Transverse colon (tissue), 4 donors: ENCODE results near the gene DPYSL5. TPM values are rescaled to one million over a fixed set of nuclear protein-coding genes. Genes with fewer than 3 reads are reported as not detected.

Source experiments
- DNase-seq: peaks from one replicate; pipeline ENCODE4 v3.0.0-alpha.2; 2019
- H3K27ac ChIP-seq, 4 donors: fragments of 200-600 bp; sonication (generic); 2 replicates each; pipeline ENCODE4 v1.5.1; 2016 to 2018; ENCODE audit warnings: inconsistent platforms in 4 of 4
- H3K27me3 ChIP-seq: fragments of 200-600 bp; sonication (generic); 2 replicates; pipeline ENCODE4 v1.5.1; 2017; ENCODE audit warnings: inconsistent platforms
- H3K36me3 ChIP-seq, 4 donors: fragments of 200-600 bp; sonication (generic); 2 replicates each; pipeline ENCODE4 v1.5.1; 2017 to 2019; ENCODE audit warnings: inconsistent platforms in 4 of 4
- H3K4me1 ChIP-seq, 4 donors: fragments of 200-600 bp; sonication (generic); 2 replicates each; pipeline ENCODE4 v1.5.1; 2017 to 2020; ENCODE audit warnings: inconsistent platforms in 4 of 4
- H3K4me3 ChIP-seq, 4 donors: fragments of 200-600 bp; sonication (generic); 1 replicate in 1 of 4; 2 replicates in 3 of 4; pipeline versions ENCODE4 v1.5.1 to v1.6.1; 2017 to 2019; ENCODE audit warnings: inconsistent platforms in 4 of 4
- H3K9me3 ChIP-seq, 2 donors: fragments of 200-600 bp; sonication (generic); 2 replicates each; pipeline ENCODE4 v1.5.1; 2017 to 2019; ENCODE audit warnings: inconsistent platforms in 2 of 2
- CTCF ChIP-seq, 5 experiments: fragments of 200-600 bp in 3 of 5; fragments of 450-650 bp in 2 of 5; sonication (generic) in 3 of 5; IDR thresholded peaks; 1 replicate in 2 of 5; 2 replicates in 3 of 5; pipeline ENCODE4 v1.5.1; 2016 to 2017; ENCODE audit warnings: antibody characterized with exemption in 5 of 5, inconsistent platforms in 3 of 5, mild to moderate bottlenecking in 2 of 5, moderate library complexity in 1 of 5
- EP300 ChIP-seq: sonication (generic); formaldehyde crosslinking; IDR thresholded peaks from one replicate; pipeline ENCODE4 v1.6.1; 2017; ENCODE audit warnings: antibody characterized with exemption, low read depth
- POLR2A ChIP-seq: fragments of 450-650 bp; IDR thresholded peaks from one replicate; pipeline ENCODE4 v1.6.1; 2016; ENCODE audit warnings: antibody characterized with exemption, mild to moderate bottlenecking, moderate library complexity
- POLR2AphosphoS5 ChIP-seq, 3 donors: sonication (generic); formaldehyde crosslinking; IDR thresholded peaks; one replicate each; pipeline ENCODE4 v1.6.1; 2016; ENCODE audit warnings: antibody characterized with exemption in 3 of 3
- WGBS, 2 donors: methylation state at CpG; one replicate each; pipeline ENCODE4 v1.1.5; 2018; ENCODE audit warnings: low coverage in 1 of 2; 5-methylcytosine and 5-hydroxymethylcytosine counted together
- in situ Hi-C, 4 donors: fragments of 200-750 bp; cut with MboI; loops; one replicate each; pipeline versions ENCODE4 v1.15.0 to v1.15.1; 2017; ENCODE audit warnings: low sequenced_read_pairs in 3 of 4, low pct_ligation_motif_present in 1 of 4, low pct_unique_long_range_greater_than_20kb in 1 of 4
- intact Hi-C: fragments of 100-400 bp; cut with DNase I; formaldehyde crosslinking; loops from one replicate; pipeline ENCODE4 v1.15.1; 2023; ENCODE audit warnings: low total_unique reads
- total RNA-seq, 4 donors: library from RNA; depleted of rRNA; stranded (reverse); fragments of >200 nt; gene quantifications; one replicate each; pipeline ENCODE4 v1.1.0, GENCODE V29; 2016

DPYSL5 gene
- total RNA-seq, 4 donors from 2014 or later, result 0.32 TPM; not detected in 3

GRCh38 chr2:26873286-26873983 lies 25.5 kb downstream of the DPYSL5 start:
- H3K27me3 ChIP-seq, result peaks cover 27% of the 10 kb centered on the region
- H3K4me3 ChIP-seq, result no peak overlapping the region
- no peaks in the 10 kb centered on the region for H3K36me3 ChIP-seq
- in situ Hi-C loops (no loop called here), intact Hi-C loops (no loop called here)
- DNase-seq, result no peak
- WGBS, 2 donors, result 56 to 65% methylated on average over 5 to 6 of the region's 6 CpGs
- TF ChIP-seq CTCF (IDR thresholded peaks at IDR 0.05) (no peak), EP300 (no peak), POLR2AphosphoS5 (IDR thresholded peaks at IDR 0.05) (no peak), POLR2A (no peak)
- no peak overlapping the region for H3K27ac ChIP-seq
- no peaks in the 10 kb centered on the region for H3K9me3 ChIP-seq
- no peaks in the 10 kb centered on the region for H3K4me1 ChIP-seq

GRCh38 chr2:26874514-26874913 lies 26.6 kb downstream of the DPYSL5 start:
- no peak for TF ChIP-seq CTCF (IDR thresholded peaks at IDR 0.05)
- no peak for TF ChIP-seq EP300
- no peak for TF ChIP-seq POLR2A
- TF ChIP-seq POLR2AphosphoS5 (IDR thresholded peaks at IDR 0.05), result no peak
- no peak for DNase-seq
- Histone ChIP-seq H3K27me3 (peaks cover 18% of the 10 kb centered on the region), H3K9me3 (no peaks in the 10 kb centered on the region), H3K4me3 (no peak overlapping the region), H3K4me1 (no peaks in the 10 kb centered on the region), H3K36me3 (no peaks in the 10 kb centered on the region), H3K27ac (no peak overlapping the region)
- intact Hi-C loops (no loop called here), in situ Hi-C loops (no loop called here)
- WGBS, 2 donors, result 65 to 68% methylated on average over 2 of the region's 2 CpGs

- intact Hi-C loops (no loop called here), in situ Hi-C loops (no loop called here)
- H3K27me3 ChIP-seq, result peaks cover 18% of the 10 kb centered on the region
- H3K4me1 ChIP-seq, result no peaks in the 10 kb centered on the region
- no peaks in the 10 kb centered on the region for H3K9me3 ChIP-seq
- no peak overlapping the region for H3K27ac ChIP-seq
- H3K4me3 ChIP-seq, result no peak overlapping the region
- TF ChIP-seq CTCF (IDR thresholded peaks at IDR 0.05) (no peak), POLR2AphosphoS5 (IDR thresholded peaks at IDR 0.05) (no peak), EP300 (no peak), POLR2A (no peak)
- DNase-seq, result no peak
- no peaks in the 10 kb centered on the region for H3K36me3 ChIP-seq
- WGBS, 2 donors, result 85 to 94% methylated on average over 3 to 4 of the region's 4 CpGs
Observed at GRCh38 chr2:26875065-26875634, 27.2 kb downstream of the DPYSL5 start.

- intact Hi-C loops (no loop called here), in situ Hi-C loops (no loop called here)
- Histone ChIP-seq H3K36me3 (no peaks in the 10 kb centered on the region), H3K27ac (no peak overlapping the region), H3K9me3 (no peaks in the 10 kb centered on the region), H3K4me3 (no peak overlapping the region), H3K4me1 (no peaks in the 10 kb centered on the region), H3K27me3 (peaks cover 17% of the 10 kb centered on the region)
- TF ChIP-seq POLR2AphosphoS5 (IDR thresholded peaks at IDR 0.05) (no peak), EP300 (no peak), POLR2A (no peak), CTCF (IDR thresholded peaks at IDR 0.05) (no peak)
- DNase-seq, result no peak
- 70 to 85% methylated on average over 3 of the region's 3 CpGs for WGBS, 2 donors
Observed at GRCh38 chr2:26875808-26876207, 27.9 kb downstream of the DPYSL5 start.
